ENCODE measurements around the gene FRS3.
A peak's percentile ranks its signal among the peaks of the same experiment; 100 is the strongest.

The FRS3 gene

GRCh38 chr6:41741625-41742490 is 37.8 kb downstream of the FRS3 start:
- DNase-seq, result no peak

DNA sequence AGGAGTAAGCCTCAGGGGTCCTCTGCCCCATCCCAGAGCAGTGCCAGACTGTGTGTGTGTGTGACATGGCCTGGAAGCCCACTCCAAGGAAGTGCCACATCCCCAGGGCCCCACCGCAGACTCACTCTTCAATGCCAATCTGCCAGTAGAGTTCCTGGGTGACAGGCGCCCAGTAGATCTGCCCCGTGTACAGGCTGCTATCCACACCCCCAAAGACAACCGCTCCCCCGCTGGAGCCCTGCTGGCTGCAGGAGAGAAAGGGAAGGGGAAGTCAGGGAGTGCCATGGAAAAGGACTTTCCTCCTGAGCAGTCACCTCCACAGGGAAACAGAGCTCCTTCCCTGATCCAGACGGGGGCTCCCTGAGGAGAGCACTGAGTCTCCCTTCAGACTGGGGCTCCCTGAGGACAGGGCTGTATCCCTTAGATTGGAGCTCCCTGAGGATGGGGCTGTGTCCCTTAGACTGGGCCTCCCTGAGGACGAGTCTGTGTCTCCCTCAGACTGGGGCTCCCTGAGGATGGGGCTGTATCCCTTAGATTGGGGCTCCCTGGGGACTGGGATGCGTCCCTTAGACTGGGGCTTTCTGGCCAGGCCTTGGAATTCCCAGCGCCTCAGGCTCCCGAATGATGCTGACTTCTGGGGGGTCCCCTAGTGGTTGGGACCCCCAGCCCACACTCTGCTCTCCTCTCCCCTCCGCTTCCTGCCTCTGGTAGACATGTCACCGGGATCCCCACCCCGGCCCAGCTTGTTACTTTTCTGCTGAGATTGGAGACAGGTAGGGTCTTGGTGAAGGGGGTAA is 39.1 kb downstream of the FRS3 start:
- DNase-seq, result no peak

GRCh38 chr6:41739041-41739440 is 40.7 kb downstream of the FRS3 start:
- DNase-seq, result no peak

- DNase-seq, result no peak
These were observed 42.0 kb downstream of the FRS3 start for GRCh38 chr6:41737591-41738130.

GRCh38 chr6:41736800-41737555 is 42.7 kb downstream of the FRS3 start:
- no peak for DNase-seq

DNA sequence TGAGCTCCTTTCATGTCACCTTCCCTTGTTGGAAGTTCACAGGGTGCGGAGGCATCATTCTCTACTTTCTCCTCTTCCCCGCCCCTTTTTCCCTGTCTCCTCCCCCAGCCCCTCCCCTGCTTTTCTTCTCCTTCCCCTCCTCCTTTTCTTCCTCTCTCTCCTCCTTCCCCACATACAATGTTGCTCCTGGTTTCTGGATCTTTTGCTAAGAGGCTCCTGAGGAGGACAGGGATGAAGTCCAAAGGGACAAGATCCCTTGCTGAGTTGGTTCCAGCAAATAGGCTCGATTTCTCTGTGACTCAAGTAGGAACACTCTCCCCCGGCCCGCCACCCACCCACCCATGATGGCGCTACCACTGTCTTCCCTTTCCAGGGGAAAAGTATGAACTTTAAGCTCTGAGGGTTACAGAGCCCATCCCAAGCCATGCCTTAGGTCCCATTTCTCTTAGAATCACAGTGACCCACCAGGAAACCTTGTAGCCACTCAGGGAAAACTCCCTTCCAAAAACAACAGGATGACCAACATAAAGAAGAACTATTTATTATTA is 43.4 kb downstream of the FRS3 start:
- DNase-seq, result no peak

DNA sequence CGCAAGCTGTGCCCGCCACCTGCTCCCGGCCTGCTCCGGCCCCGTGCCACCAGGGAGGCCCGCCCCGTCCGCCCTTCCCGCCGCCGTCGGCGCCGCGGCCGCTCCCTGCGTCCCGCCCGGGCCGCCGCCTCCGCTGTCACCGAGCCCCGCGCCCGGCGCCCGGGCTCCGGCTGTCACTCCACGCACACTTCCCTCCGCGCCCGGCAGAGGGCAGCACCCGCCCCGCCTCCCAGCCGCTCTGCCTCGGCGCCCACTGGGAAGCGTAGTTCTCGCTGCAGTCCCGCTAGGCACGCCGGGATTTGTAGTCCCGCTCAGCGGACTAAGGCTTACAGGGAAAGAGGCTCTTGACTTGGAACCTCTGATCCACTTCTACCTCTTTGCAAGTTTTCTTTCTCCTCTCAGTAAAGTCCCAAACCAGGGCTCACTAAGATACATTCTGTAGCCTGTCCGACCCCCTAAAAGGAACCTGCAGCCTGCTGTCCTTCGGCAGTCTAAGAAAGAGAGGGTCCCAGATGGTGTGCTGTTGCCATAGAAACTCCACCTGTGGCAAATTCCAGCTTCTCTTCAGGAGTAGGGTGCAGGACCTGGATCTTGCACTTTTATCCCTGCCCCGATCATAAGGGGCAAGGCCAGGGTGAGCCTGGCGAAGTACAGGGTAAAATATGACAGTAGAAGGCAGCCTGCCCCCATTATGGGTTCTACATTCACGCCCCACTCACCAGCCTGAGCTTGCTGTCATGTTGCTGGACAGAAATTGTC is 44.1 kb downstream of the FRS3 start, which contains the start of gene TFEB:
TSS of gene TFEB (minus strand) at position 182 of the 759 bp plus-strand sequence. CDS start 44,395 bp downstream, outside the sequence.
- no peak for DNase-seq

- peak; percentile 75 for DNase-seq
These were observed 44.9 kb downstream of the FRS3 start for GRCh38 chr6:41734666-41735426.

DNA sequence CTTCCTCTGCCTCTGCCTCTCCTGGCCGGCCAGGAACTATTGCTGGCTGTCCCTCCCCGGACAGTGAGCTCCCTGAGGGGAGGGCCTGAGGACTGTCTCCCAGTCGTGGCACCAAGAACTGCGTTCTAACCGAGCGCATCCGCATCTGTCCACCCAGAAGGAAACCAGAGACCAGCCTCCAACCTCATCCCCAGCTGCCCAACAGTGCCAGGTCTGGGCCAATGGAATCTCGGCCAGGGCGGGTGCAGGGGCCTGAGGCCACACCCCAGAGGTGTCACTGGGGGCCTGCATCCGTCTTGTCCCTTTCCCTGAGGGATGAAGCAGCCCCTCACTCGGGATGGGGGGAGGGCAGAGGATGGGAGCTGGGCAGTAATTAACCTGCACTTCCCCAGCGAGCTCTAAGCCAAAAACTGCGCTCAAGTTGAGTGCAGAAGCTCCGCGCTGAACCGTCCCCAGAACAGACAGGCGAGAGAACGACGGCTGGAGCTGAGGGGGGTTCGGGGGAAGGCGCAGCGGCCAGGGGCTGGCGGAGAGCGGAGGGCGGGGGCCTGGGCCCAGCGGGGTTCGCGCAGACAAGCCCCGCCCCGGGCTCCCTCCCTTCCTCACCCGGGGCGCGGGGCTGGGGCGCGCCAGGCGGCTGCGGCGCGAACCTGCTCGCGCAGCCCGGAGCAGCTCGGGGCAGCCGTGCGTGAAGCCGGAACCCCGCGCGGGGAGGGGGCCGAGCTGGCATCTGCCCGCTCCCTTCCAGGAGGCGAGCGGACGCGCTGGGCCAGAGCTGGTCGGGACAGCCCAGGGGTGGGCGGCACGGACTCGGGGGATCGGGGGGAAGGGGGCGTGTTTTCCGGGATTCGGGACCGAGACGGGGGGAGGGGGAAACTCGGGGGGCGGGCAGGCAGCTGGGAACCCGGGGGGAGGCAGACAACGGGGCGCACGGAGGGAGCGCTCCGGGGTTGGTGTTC is 45.7 kb downstream of the FRS3 start:
- peak; percentile 77 for DNase-seq

DNA sequence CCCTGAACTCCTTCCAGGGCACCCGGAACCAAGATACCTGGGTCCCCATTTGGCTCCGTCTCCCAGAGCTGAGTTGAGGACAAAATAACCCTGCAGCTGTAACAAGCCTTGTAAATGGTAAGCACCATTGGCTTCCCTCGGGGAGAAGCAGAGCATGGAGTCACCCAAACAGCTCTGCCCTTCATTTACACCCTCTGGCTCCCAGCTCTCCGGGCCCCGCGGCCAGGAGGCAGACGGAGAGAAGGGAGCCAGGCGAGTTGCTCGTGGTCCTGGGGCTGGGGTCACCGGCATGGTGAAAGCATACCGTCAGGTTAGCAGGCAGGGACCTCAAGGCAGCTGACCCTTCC is 46.4 kb downstream of the FRS3 start:
- no peak for DNase-seq

DNA sequence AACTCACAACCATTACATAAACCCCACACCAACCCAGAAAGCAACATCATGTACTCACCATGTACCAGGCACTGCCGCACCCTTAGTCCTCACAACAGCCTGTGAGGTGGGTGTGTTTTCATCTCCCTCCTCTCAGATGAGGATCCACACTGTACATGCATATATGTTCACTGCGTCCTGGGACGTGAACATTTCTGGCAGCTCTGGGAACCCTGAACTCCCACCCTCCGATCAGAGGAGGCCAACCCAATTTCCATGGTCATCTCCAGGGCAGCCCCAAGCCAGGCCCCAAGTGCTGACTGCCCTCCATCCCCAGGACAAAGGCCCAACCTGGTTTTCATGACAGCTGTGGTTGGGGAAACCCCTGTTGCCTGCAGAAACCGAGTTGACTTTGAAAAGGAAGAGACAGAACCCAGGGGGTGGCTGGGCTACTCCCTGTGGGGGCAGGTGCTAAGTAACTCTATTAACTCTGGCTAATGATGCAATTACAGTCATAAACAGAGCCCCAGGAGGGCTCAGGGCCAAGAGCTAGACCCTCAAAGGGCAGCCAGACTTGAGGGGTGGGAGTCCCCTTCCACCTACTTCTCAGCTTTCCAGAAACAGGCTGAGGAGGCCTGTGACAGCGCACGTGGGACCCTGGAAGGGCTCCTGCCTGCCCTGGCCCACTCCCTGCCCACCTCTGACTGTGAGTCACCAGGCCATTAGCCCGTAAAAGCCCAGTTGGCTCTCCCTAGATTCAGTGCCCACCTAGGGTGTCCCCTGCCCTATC is 46.9 kb downstream of the FRS3 start:
- peak; percentile 39 for DNase-seq

- DNase-seq, result no peak
These were observed 47.6 kb downstream of the FRS3 start for GRCh38 chr6:41732149-41732548.

DNA sequence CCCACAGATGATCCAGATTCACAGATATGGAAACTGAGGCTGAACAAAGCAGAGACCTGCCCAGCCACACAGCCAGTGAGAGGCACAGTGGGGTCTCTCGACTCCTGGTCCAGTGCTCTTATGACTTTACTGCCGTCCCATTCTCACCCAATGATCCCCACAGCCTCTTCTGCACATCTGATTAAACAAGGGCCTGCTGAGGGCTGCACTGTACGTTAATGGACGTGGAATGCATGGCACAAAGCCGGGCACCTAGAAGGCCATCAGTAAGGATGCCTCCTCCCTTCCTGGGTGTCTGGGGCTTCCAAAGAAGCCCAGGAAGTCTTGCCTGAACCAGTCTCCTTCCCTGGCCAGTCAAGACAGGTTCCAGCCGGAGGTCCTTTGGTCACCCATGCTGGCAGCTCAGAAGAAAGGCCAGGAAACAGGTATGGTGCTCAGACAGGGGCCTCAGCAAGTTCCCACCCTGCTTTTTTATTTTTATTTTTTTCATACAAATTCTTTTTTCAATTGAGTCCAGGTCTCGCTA is 48.1 kb downstream of the FRS3 start:
- DNase-seq, result no peak

- DNase-seq, result no peak
These were observed 48.9 kb downstream of the FRS3 start for GRCh38 chr6:41730531-41731436.

DNA sequence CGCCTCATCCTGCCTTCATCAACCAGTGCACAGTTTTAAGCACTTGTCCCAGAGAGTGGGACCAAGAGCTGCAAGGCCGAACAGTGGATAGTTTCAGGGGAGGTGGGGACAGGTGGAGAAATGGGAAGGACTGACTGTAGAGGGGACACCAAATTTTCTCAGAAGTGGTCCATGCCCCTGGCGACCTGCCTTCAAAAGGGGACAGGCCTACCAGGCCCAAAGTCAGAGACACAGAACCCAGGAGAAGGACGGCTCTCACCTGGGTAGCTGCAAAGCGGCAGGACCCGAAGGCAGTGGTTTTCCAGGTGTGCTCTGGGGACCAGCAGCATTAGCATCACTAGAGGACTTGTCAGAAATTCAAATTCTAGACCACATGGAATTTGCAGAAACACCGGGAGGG is 50.1 kb downstream of the FRS3 start:
- no peak for DNase-seq

DNA sequence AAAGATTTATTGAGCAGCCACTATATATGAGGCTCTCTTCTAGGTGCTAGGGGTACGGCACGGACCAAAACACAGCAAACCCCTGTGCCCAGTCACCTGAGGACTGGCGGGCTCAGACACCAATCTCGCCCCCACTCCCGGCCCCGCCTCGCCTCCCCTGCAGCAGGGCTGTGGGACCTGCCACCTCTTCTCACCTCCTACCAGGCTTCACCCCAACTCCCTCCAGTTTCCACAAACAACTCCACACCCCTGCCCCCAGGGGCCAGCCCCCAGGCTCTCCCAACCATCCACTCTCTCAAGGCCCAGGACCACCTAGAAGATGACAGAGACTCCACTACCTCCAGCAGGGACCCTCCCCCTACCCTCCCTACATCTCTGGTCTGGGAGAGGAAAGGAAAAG is 50.7 kb downstream of the FRS3 start:
- DNase-seq, result no peak
